Neural cell (in vitro differentiated cells): ENCODE measurements around the gene IRF3. TPM values are rescaled to one million over a fixed set of nuclear protein-coding genes. Genes with fewer than 3 reads are reported as not detected.

Experiments
- H2AFZ ChIP-seq: fragments of 200-600, 300-800 bp; sonication (generic), shearing (Covaris generic); 2 replicates; pipeline ENCODE4 v1.6.0; 2014; ENCODE audit warnings: low read depth, mild to moderate bottlenecking, antibody characterized with exemption, low read length, moderate library complexity
- H3F3A ChIP-seq: fragments of 200-600 bp; shearing (Covaris generic); 2 replicates; pipeline ENCODE4 v1.6.1; 2016; ENCODE audit warnings: mild to moderate bottlenecking, moderate library complexity, mixed read lengths, antibody characterized with exemption, low read length; ENCODE audit not compliant: insufficient read depth, poor library complexity, severe bottlenecking
- H3K27ac ChIP-seq: fragments of 200-600, 300-800 bp; sonication (generic), shearing (Covaris generic); 2 replicates; pipeline ENCODE4 v1.5.1; 2014; ENCODE audit warnings: mild to moderate bottlenecking, low read length, moderate library complexity
- H3K27me3 ChIP-seq: fragments of 300-800, 200-600 bp; sonication (generic), shearing (Covaris generic); 2 replicates; pipeline ENCODE4 v1.6.0; 2014; ENCODE audit warnings: mild to moderate bottlenecking, low read depth, low read length, moderate library complexity; ENCODE audit not compliant: insufficient read depth
- H3K36me3 ChIP-seq: fragments of 300-800, 200-600 bp; sonication (generic), shearing (Covaris generic); 2 replicates; pipeline ENCODE4 v1.5.1; 2014; ENCODE audit warnings: mild to moderate bottlenecking, antibody characterized with exemption, low read length, moderate library complexity; ENCODE audit not compliant: insufficient read depth
- H3K4me2 ChIP-seq: fragments of 300-800, 200-600 bp; sonication (generic), shearing (Covaris generic); 2 replicates; pipeline ENCODE4 v1.6.0; 2014; ENCODE audit warnings: mild to moderate bottlenecking, low read length
- H3K4me3 ChIP-seq: fragments of 300-800, 200-600 bp; sonication (generic), shearing (Covaris generic); 2 replicates; pipeline ENCODE4 v1.5.1; 2014; ENCODE audit warnings: mild to moderate bottlenecking, low read length, moderate library complexity
- H3K79me2 ChIP-seq: fragments of 200-600 bp; shearing (Covaris generic); replicated peaks from 2 replicates; pipeline ENCODE4 v1.6.0; 2014; ENCODE audit warnings: mild to moderate bottlenecking, low read length, moderate library complexity; ENCODE audit not compliant: insufficient read depth
- H3K9ac ChIP-seq: fragments of 300-800, 200-600 bp; sonication (generic), shearing (Covaris generic); 2 replicates; pipeline ENCODE4 v1.6.1; 2016; ENCODE audit warnings: mild to moderate bottlenecking, low read length, mixed read lengths
- H3K9me2 ChIP-seq: fragments of 200-600 bp; shearing (Covaris generic); 2 replicates; pipeline ENCODE4 v1.6.1; 2016; ENCODE audit warnings: mild to moderate bottlenecking, low read length, mixed read lengths; ENCODE audit not compliant: insufficient read depth
- H3K9me3 ChIP-seq: fragments of 200-600, 300-800 bp; sonication (generic), shearing (Covaris generic); 2 replicates; pipeline ENCODE4 v1.6.1; 2016; ENCODE audit warnings: mild to moderate bottlenecking, mixed run types, low read length, moderate library complexity, mixed read lengths
- H4K20me1 ChIP-seq: fragments of 200-600 bp; shearing (Covaris generic); 2 replicates; pipeline ENCODE4 v1.6.1; 2016; ENCODE audit warnings: mild to moderate bottlenecking, mixed run types; ENCODE audit not compliant: insufficient read depth
- EP300 ChIP-seq: fragments of 450-650 bp; conservative IDR thresholded peaks from 2 replicates; pipeline ENCODE4 v1.6.1; 2014; ENCODE audit warnings: antibody characterized with exemption, mild to moderate bottlenecking, moderate library complexity; ENCODE audit not compliant: poor library complexity, severe bottlenecking
- EZH2 ChIP-seq: fragments of 200-600, 300-800 bp; shearing (Covaris generic), sonication (generic); IDR thresholded peaks from 2 replicates; pipeline ENCODE4 v1.6.1; 2014; ENCODE audit warnings: antibody characterized with exemption, low read length, borderline replicate concordance, mild to moderate bottlenecking; ENCODE audit not compliant: insufficient read depth, poor library complexity, severe bottlenecking
- MXI1 ChIP-seq: fragments of 450-650 bp; conservative IDR thresholded peaks from 2 replicates; pipeline ENCODE4 v1.6.1; 2014; ENCODE audit warnings: antibody characterized with exemption, mild to moderate bottlenecking; ENCODE audit not compliant: poor library complexity, severe bottlenecking
- POLR2AphosphoS5 ChIP-seq: IDR thresholded peaks from 2 replicates; pipeline ENCODE4 v1.6.1; 2012
- RAD21 ChIP-seq: fragments of 450-650 bp; conservative IDR thresholded peaks from 2 replicates; pipeline ENCODE4 v1.6.1; 2014; ENCODE audit warnings: antibody characterized with exemption, mild to moderate bottlenecking, moderate library complexity
- SMC3 ChIP-seq: fragments of 450-650 bp; conservative IDR thresholded peaks from 2 replicates; pipeline ENCODE4 v1.6.1; 2014; ENCODE audit warnings: antibody characterized with exemption, mild to moderate bottlenecking, moderate library complexity; ENCODE audit not compliant: poor library complexity
- TAF1 ChIP-seq: IDR thresholded peaks from 2 replicates; pipeline ENCODE4 v1.6.1; 2012; ENCODE audit warnings: low read depth
- polyA plus RNA-seq: library from polyadenylated mRNA; depleted of rRNA; stranded (reverse); fragments of >200 nt; gene quantifications from 2 replicates; pipeline ENCODE4 v1.2.3, GENCODE V29; 2014
- TF ChIP-seq, protein P1 (sequence below): fragments of 450-650 bp; IDR thresholded peaks from 2 replicates; pipeline ENCODE4 v1.5.1; 2014; ENCODE audit warnings: antibody characterized with exemption, mild to moderate bottlenecking, moderate library complexity; ENCODE audit not compliant: poor library complexity, severe bottlenecking
- TF ChIP-seq, protein P2 (sequence below): IDR thresholded peaks from 2 replicates; pipeline ENCODE4 v1.6.1; 2012; ENCODE audit warnings: borderline replicate concordance

Gene IRF3
- polyA plus RNA-seq, 1 donor from 2014 or later, result 39.4 TPM

GRCh38 chr19:49685845-49686332 is 20.2 kb upstream of the IRF3 start:
- H3K9me2 ChIP-seq, result no peaks in the 10 kb centered on the region
- H3K9me3 ChIP-seq, result no peaks in the 10 kb centered on the region
- peaks cover 4% of the 10 kb centered on the region for H3K79me2 ChIP-seq
- H3F3A ChIP-seq, result no peaks in the 10 kb centered on the region
- no peak overlapping the region for H3K4me2 ChIP-seq
- H4K20me1 ChIP-seq, result no peaks in the 10 kb centered on the region
- no peak overlapping the region for H2AFZ ChIP-seq
- TF ChIP-seq, protein P1, sequence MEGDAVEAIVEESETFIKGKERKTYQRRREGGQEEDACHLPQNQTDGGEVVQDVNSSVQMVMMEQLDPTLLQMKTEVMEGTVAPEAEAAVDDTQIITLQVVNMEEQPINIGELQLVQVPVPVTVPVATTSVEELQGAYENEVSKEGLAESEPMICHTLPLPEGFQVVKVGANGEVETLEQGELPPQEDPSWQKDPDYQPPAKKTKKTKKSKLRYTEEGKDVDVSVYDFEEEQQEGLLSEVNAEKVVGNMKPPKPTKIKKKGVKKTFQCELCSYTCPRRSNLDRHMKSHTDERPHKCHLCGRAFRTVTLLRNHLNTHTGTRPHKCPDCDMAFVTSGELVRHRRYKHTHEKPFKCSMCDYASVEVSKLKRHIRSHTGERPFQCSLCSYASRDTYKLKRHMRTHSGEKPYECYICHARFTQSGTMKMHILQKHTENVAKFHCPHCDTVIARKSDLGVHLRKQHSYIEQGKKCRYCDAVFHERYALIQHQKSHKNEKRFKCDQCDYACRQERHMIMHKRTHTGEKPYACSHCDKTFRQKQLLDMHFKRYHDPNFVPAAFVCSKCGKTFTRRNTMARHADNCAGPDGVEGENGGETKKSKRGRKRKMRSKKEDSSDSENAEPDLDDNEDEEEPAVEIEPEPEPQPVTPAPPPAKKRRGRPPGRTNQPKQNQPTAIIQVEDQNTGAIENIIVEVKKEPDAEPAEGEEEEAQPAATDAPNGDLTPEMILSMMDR, result no peak
- TF ChIP-seq EP300 (no peak), SMC3 (no peak), RAD21 (no peak), MXI1 (no peak), TAF1 (no peak), EZH2 (no peak), POLR2AphosphoS5 (no peak)
- TF ChIP-seq, protein P2, sequence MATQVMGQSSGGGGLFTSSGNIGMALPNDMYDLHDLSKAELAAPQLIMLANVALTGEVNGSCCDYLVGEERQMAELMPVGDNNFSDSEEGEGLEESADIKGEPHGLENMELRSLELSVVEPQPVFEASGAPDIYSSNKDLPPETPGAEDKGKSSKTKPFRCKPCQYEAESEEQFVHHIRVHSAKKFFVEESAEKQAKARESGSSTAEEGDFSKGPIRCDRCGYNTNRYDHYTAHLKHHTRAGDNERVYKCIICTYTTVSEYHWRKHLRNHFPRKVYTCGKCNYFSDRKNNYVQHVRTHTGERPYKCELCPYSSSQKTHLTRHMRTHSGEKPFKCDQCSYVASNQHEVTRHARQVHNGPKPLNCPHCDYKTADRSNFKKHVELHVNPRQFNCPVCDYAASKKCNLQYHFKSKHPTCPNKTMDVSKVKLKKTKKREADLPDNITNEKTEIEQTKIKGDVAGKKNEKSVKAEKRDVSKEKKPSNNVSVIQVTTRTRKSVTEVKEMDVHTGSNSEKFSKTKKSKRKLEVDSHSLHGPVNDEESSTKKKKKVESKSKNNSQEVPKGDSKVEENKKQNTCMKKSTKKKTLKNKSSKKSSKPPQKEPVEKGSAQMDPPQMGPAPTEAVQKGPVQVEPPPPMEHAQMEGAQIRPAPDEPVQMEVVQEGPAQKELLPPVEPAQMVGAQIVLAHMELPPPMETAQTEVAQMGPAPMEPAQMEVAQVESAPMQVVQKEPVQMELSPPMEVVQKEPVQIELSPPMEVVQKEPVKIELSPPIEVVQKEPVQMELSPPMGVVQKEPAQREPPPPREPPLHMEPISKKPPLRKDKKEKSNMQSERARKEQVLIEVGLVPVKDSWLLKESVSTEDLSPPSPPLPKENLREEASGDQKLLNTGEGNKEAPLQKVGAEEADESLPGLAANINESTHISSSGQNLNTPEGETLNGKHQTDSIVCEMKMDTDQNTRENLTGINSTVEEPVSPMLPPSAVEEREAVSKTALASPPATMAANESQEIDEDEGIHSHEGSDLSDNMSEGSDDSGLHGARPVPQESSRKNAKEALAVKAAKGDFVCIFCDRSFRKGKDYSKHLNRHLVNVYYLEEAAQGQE, result no peak
- H3K27me3 ChIP-seq, result no peaks in the 10 kb centered on the region
- no peak overlapping the region for H3K4me3 ChIP-seq
- H3K36me3 ChIP-seq, result no peaks in the 10 kb centered on the region
- no peak overlapping the region for H3K27ac ChIP-seq
- H3K9ac ChIP-seq, result no peak overlapping the region

DNA sequence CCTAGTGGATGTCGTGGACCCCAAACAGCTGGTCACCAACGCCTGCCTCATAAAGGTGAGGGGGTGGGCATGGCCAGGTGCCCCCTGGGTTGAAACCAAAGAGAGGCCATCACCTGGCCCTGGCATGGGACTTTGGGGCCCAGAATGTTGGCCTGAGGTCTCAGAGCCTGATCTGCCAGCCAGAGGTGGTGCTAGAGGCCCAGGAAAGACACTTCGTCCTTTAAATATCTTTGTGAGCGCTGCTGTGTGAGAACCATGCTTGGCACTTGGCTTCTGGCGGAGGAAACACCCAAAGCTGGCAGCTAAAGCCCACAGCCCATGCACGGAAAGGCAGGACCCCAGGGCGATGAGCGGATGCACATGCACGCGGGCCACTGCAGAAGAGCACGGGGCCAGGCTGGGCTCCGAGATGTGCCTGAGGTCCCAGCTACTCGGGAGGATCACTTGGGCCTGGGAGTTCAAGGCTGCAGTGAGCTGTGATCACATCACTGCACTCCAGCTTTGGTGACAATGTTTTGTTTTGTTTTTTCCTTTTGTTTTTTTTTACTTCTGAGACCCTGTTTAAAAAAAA is 19.4 kb upstream of the IRF3 start:
- no peak overlapping the region for H3K27ac ChIP-seq
- H3K79me2 ChIP-seq, result peaks cover 9% of the 10 kb centered on the region
- H3K9me2 ChIP-seq, result no peaks in the 10 kb centered on the region
- no peak overlapping the region for H3K9ac ChIP-seq
- no peaks in the 10 kb centered on the region for H3K27me3 ChIP-seq
- H2AFZ ChIP-seq, result no peak overlapping the region
- TF ChIP-seq EP300, result no peak
- no peaks in the 10 kb centered on the region for H3F3A ChIP-seq
- no peak overlapping the region for H3K4me2 ChIP-seq
- H3K36me3 ChIP-seq, result no peaks in the 10 kb centered on the region
- H4K20me1 ChIP-seq, result no peaks in the 10 kb centered on the region
- no peak overlapping the region for H3K4me3 ChIP-seq
- no peaks in the 10 kb centered on the region for H3K9me3 ChIP-seq
